Measurements from ENCODE around the gene PHGDH. TPM values are rescaled to one million over a fixed set of nuclear protein-coding genes. Genes with fewer than 3 reads are reported as not detected.

Gene PHGDH
- polyA plus RNA-seq (20.8 to 40.3 TPM (median 29.1 TPM) in 3 replicates), polyA minus RNA-seq (31.6 to 64.3 TPM (median 62.2 TPM) in 3 replicates)
- polyA plus RNA-seq (2011; ENCODE audit: low read depth): 91.3 TPM
- 12.3 and 21.0 TPM in 2 replicates for polyA plus RNA-seq (2011; cell fraction: cytosol; rRNA removed)
- 15.2 and 17.6 TPM in 2 replicates for polyA plus RNA-seq (2011; cell fraction: nucleus; rRNA removed)
- polyA plus RNA-seq (2012; ENCODE audit: low replicate concordance): 69.9 and 79.4 TPM in 2 replicates
- polyA minus RNA-seq (2011; cell fraction: cytosol; rRNA and poly(A)+ RNA removed): 30.5 TPM
- 9.3 and 9.9 TPM in 2 replicates for polyA minus RNA-seq (2011; cell fraction: nucleus; rRNA and poly(A)+ RNA removed)

DNA sequence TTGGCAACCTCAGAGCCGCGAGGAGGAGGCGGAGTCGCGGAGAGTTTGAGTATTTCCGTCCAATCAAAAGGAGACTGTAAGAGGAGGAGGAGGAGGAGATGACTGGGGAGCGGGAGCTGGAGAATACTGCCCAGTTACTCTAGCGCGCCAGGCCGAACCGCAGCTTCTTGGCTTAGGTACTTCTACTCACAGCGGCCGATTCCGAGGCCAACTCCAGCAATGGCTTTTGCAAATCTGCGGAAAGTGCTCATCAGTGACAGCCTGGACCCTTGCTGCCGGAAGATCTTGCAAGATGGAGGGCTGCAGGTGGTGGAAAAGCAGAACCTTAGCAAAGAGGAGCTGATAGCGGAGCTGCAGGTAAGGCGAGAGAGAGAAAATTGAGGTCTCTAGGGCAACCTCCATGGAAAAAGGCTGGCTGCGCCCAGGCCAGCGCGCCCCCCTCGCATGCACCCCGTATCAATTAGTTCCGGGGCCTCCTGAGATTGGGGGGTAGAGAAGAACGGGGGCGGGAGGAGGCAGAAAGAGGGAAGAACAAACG is at the start of gene PHGDH:
Gene PHGDH (plus strand): TSS at position 131 of the 538 bp plus-strand sequence. CDS start 89 bp downstream, at position 220.
- no peaks in the 10 kb centered on the region for H3K27me3 ChIP-seq (ENCODE audit: control insufficient read depth, extremely low read depth, insufficient read depth, low read length)
- H3K4me3 ChIP-seq (ENCODE audit: control insufficient read depth in 2 of 3, extremely low read depth in 1 of 3, insufficient read depth in 2 of 3, low read depth in 1 of 3, low read length in 3 of 3): peak within 1 kb of the TSS; percentile 32 to 73 (median 62)
- peaks cover 6% of the 10 kb centered on the region for H4K20me1 ChIP-seq (ENCODE audit: control insufficient read depth, extremely low read depth, insufficient read depth, low read length)
- H3K27ac ChIP-seq (ENCODE audit: control insufficient read depth, insufficient read depth, low read length): peak within 1 kb of the TSS; percentile 85
- peaks cover 28% of the 10 kb centered on the region for H3K4me1 ChIP-seq (ENCODE audit: control insufficient read depth, extremely low read depth, insufficient read depth, low read length)
- DNase-seq (ENCODE audit: low read depth, low spot score): peak; percentile 53
- FAIRE-seq: peak; percentile 76
- H3K9me3 ChIP-seq (ENCODE audit: control insufficient read depth, low read depth, low read length): no peaks in the 10 kb centered on the region
- H3K79me2 ChIP-seq (ENCODE audit: control insufficient read depth, insufficient read depth, low read length): peaks cover 37% of the 10 kb centered on the region
- dilution Hi-C loops (cut with MboI; ENCODE audit: extremely low pct_ligation_motif_present, low sequenced_read_pairs): no loop called here
- H3K9me1 ChIP-seq (ENCODE audit: control insufficient read depth, extremely low read depth, insufficient read depth, low read length): no peaks in the 10 kb centered on the region
- TF ChIP-seq, protein P1, sequence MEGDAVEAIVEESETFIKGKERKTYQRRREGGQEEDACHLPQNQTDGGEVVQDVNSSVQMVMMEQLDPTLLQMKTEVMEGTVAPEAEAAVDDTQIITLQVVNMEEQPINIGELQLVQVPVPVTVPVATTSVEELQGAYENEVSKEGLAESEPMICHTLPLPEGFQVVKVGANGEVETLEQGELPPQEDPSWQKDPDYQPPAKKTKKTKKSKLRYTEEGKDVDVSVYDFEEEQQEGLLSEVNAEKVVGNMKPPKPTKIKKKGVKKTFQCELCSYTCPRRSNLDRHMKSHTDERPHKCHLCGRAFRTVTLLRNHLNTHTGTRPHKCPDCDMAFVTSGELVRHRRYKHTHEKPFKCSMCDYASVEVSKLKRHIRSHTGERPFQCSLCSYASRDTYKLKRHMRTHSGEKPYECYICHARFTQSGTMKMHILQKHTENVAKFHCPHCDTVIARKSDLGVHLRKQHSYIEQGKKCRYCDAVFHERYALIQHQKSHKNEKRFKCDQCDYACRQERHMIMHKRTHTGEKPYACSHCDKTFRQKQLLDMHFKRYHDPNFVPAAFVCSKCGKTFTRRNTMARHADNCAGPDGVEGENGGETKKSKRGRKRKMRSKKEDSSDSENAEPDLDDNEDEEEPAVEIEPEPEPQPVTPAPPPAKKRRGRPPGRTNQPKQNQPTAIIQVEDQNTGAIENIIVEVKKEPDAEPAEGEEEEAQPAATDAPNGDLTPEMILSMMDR (optimal IDR thresholded peaks at IDR 0.05 in 1 of 3, IDR thresholded peaks at IDR 0.05 in 1 of 3, conservative IDR thresholded peaks at IDR 0.05 in 1 of 3; ENCODE audit: extremely low read depth in 1 of 3, insufficient read depth in 2 of 3, low read length in 3 of 3): no peak
- no peak for TF ChIP-seq EZH2 (IDR thresholded peaks at IDR 0.05; ENCODE audit: low read length)
- H3K36me3 ChIP-seq (ENCODE audit: control insufficient read depth in 2 of 2, extremely low read depth in 1 of 2, insufficient read depth in 2 of 2, low read length in 2 of 2): peaks cover 0 to 11% of the 10 kb centered on the region in 2 experiments
- H3K9ac ChIP-seq (ENCODE audit: control insufficient read depth, extremely low read depth, insufficient read depth, low read length): peak within 1 kb of the TSS; percentile 84
- H2AFZ ChIP-seq (ENCODE audit: control insufficient read depth, low read length): peak within 1 kb of the TSS; percentile 72
- peak within 1 kb of the TSS; percentile 80 for H3K4me2 ChIP-seq (ENCODE audit: control insufficient read depth, extremely low read depth, insufficient read depth, low read depth, low read length)

DNA sequence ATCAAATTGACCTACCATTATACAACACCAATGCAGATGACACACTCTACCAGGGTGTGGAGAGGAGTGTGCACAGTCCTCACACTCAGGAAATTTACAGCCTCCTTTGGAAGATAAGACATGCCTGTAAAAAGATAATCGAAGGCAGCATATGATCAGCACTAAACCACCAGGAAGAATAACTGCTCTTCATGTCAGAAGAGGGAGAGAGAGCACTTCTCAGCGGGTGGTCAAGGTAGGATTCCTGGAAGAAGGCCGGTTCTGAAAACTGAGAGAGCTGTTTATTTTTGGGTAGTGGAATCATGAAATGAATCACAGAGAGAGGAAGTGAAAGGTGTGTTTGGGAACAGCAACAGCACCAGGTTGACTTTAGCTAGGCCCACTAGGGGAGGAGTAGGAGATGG is 49.7 kb upstream of the PHGDH start:
- no peaks in the 10 kb centered on the region for H3K9me3 ChIP-seq (ENCODE audit: control insufficient read depth, low read depth, low read length)
- no peak for DNase-seq (ENCODE audit: low read depth, low spot score)

More for the DNA sequence above, 49.7 kb upstream of the PHGDH start:
- Histone ChIP-seq H3K9me1 (ENCODE audit: control insufficient read depth, extremely low read depth, insufficient read depth, low read length) (no peaks in the 10 kb centered on the region), H3K27me3 (ENCODE audit: control insufficient read depth, extremely low read depth, insufficient read depth, low read length) (no peaks in the 10 kb centered on the region), H4K20me1 (ENCODE audit: control insufficient read depth, extremely low read depth, insufficient read depth, low read length) (no peaks in the 10 kb centered on the region), H3K4me2 (ENCODE audit: control insufficient read depth, extremely low read depth, insufficient read depth, low read depth, low read length) (no peak overlapping the region), H2AFZ (ENCODE audit: control insufficient read depth, low read length) (no peak overlapping the region), H3K79me2 (ENCODE audit: control insufficient read depth, insufficient read depth, low read length) (no peaks in the 10 kb centered on the region), H3K4me3 (ENCODE audit: control insufficient read depth in 2 of 3, extremely low read depth in 1 of 3, insufficient read depth in 2 of 3, low read depth in 1 of 3, low read length in 3 of 3) (no peak overlapping the region), H3K36me3 (ENCODE audit: control insufficient read depth in 2 of 2, extremely low read depth in 1 of 2, insufficient read depth in 2 of 2, low read length in 2 of 2) (no peaks in the 10 kb centered on the region), H3K27ac (ENCODE audit: control insufficient read depth, insufficient read depth, low read length) (no peak overlapping the region), H3K4me1 (ENCODE audit: control insufficient read depth, extremely low read depth, insufficient read depth, low read length) (no peaks in the 10 kb centered on the region), H3K9ac (ENCODE audit: control insufficient read depth, extremely low read depth, insufficient read depth, low read length) (no peak overlapping the region)
- no peak for FAIRE-seq
- dilution Hi-C loops (cut with MboI; ENCODE audit: extremely low pct_ligation_motif_present, low sequenced_read_pairs): no loop called here
- no peak for TF ChIP-seq EZH2 (IDR thresholded peaks at IDR 0.05; ENCODE audit: low read length)
- TF ChIP-seq, protein P1 (optimal IDR thresholded peaks at IDR 0.05 in 1 of 3, IDR thresholded peaks at IDR 0.05 in 1 of 3, conservative IDR thresholded peaks at IDR 0.05 in 1 of 3; ENCODE audit: extremely low read depth in 1 of 3, insufficient read depth in 2 of 3, low read length in 3 of 3): no peak

Data from keratinocyte (primary cell).